H1 (cell line): ENCODE results near the gene CHMP1B. TPM values are rescaled to one million over a fixed set of nuclear protein-coding genes. Genes with fewer than 3 reads are reported as not detected.
A peak's percentile ranks its signal among the peaks of the same experiment; 100 is the strongest.

Experiments used
- ASH2L ChIP-seq: fragments of 200-600, 300-600 bp; sonication (generic); IDR thresholded peaks from one replicate; pipeline ENCODE4 v1.7.1; 2017; ENCODE audit warnings: low read length
- BACH1 ChIP-seq: IDR thresholded peaks from 2 replicates; pipeline ENCODE4 v1.6.1; 2012; ENCODE audit warnings: low read length, improper control_type of control experiment
- POLR2A ChIP-seq, 2 experiments: IDR thresholded peaks; 1 replicate in 1 of 2; 2 replicates in 1 of 2; pipeline ENCODE4 v1.6.1; 2011; ENCODE audit warnings: low read depth in 2 of 2, low read length in 2 of 2, mild to moderate bottlenecking in 2 of 2; ENCODE audit errors: control extremely low read depth in 1 of 2
- POLR2AphosphoS5 ChIP-seq: IDR thresholded peaks from 2 replicates; pipeline ENCODE4 v1.6.1; 2011; ENCODE audit warnings: low read depth, low read length
- SAP30 ChIP-seq: fragments of 300-600 bp; sonication (generic); IDR thresholded peaks from 2 replicates; pipeline ENCODE4 v1.7.1; 2012; ENCODE audit warnings: low read length, moderate library complexity, mild to moderate bottlenecking, inconsistent platforms; ENCODE audit not compliant: insufficient read depth, insufficient replicate concordance
- SIRT6 ChIP-seq: IDR thresholded peaks from one replicate; pipeline ENCODE4 v1.7.1; 2012; ENCODE audit warnings: low read length, inconsistent platforms
- SIX5 ChIP-seq: IDR thresholded peaks from 2 replicates; pipeline ENCODE4 v1.6.1; 2011; ENCODE audit warnings: mild to moderate bottlenecking, low read depth, low read length
- SP2 ChIP-seq: IDR thresholded peaks from 2 replicates; pipeline ENCODE4 v1.6.1; 2012; ENCODE audit warnings: mild to moderate bottlenecking, low read length, inconsistent platforms
- SRF ChIP-seq: IDR thresholded peaks from 2 replicates; pipeline ENCODE4 v1.6.1; 2011; ENCODE audit warnings: mild to moderate bottlenecking, low read depth, low read length, moderate library complexity
- TAF1 ChIP-seq: IDR thresholded peaks from 2 replicates; pipeline ENCODE4 v1.6.1; 2011; ENCODE audit warnings: mild to moderate bottlenecking, low read depth, low read length
- polyA plus RNA-seq, 7 experiments: library from polyadenylated mRNA; depleted of rRNA in 3 of 7; stranded (reverse) in 5 of 7; unstranded in 2 of 7; fragments of >200 nt in 5 of 7; fragments of 200-250 nt in 2 of 7; gene quantifications; 1 replicate in 5 of 7; 2 replicates in 1 of 7; 4 replicates in 1 of 7; pipeline versions ENCODE4 v1.2.1 to v1.2.3, GENCODE V29; 2011 to 2013; ENCODE audit warnings: missing spikeins in 2 of 7, mixed read lengths in 2 of 7
- total RNA-seq: library from RNA; stranded (reverse); fragmentation: NEBNext Ultra II Directional; extraction: Animal tissue kit (Norgen Biotek cat#: 25700); gene quantifications from 2 replicates; pipeline ENCODE4 v1.2.1, GENCODE V29; 2021
- TF ChIP-seq, protein P1 (sequence below): fragments of 300-600 bp; sonication (generic); IDR thresholded peaks from 2 replicates; pipeline ENCODE4 v1.7.1; 2012; ENCODE audit warnings: low read length, moderate library complexity, mild to moderate bottlenecking, inconsistent platforms; ENCODE audit not compliant: insufficient replicate concordance
- TF ChIP-seq, protein P2 (sequence below): IDR thresholded peaks from 2 replicates; pipeline ENCODE4 v1.6.1; 2012; ENCODE audit warnings: inconsistent platforms

Gene CHMP1B
- total and polyA plus RNA-seq, 2 of the 8 experiments (the other 6 are each of a cell fraction or from before 2014, with no cell fraction given) = 30.5 to 43.2 TPM

DNA sequence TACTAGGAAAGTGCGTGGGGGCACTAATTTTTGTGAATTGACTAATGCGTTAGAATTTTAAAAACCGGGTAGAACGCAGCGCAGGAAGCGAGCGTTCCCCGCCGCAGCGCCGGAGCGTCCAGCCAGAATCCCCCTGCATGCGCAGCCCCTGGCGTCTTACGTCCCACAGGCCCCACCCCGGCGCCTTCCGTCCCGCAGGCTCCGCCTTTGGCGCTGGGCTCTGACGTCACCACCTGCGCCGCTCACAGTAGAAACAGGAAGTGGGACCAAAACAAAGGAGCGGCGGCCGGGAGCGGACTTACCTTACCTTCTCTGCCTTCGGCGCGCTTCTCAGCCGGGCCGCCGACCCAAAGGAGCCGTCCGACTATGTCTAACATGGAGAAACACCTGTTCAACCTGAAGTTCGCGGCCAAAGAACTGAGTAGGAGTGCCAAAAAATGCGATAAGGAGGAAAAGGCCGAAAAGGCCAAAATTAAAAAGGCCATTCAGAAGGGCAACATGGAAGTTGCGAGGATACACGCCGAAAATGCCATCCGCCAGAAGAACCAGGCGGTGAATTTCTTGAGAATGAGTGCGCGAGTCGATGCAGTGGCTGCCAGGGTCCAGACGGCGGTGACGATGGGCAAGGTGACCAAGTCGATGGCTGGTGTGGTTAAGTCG is at the start of gene CHMP1B (continued):
- TF ChIP-seq, protein P1, sequence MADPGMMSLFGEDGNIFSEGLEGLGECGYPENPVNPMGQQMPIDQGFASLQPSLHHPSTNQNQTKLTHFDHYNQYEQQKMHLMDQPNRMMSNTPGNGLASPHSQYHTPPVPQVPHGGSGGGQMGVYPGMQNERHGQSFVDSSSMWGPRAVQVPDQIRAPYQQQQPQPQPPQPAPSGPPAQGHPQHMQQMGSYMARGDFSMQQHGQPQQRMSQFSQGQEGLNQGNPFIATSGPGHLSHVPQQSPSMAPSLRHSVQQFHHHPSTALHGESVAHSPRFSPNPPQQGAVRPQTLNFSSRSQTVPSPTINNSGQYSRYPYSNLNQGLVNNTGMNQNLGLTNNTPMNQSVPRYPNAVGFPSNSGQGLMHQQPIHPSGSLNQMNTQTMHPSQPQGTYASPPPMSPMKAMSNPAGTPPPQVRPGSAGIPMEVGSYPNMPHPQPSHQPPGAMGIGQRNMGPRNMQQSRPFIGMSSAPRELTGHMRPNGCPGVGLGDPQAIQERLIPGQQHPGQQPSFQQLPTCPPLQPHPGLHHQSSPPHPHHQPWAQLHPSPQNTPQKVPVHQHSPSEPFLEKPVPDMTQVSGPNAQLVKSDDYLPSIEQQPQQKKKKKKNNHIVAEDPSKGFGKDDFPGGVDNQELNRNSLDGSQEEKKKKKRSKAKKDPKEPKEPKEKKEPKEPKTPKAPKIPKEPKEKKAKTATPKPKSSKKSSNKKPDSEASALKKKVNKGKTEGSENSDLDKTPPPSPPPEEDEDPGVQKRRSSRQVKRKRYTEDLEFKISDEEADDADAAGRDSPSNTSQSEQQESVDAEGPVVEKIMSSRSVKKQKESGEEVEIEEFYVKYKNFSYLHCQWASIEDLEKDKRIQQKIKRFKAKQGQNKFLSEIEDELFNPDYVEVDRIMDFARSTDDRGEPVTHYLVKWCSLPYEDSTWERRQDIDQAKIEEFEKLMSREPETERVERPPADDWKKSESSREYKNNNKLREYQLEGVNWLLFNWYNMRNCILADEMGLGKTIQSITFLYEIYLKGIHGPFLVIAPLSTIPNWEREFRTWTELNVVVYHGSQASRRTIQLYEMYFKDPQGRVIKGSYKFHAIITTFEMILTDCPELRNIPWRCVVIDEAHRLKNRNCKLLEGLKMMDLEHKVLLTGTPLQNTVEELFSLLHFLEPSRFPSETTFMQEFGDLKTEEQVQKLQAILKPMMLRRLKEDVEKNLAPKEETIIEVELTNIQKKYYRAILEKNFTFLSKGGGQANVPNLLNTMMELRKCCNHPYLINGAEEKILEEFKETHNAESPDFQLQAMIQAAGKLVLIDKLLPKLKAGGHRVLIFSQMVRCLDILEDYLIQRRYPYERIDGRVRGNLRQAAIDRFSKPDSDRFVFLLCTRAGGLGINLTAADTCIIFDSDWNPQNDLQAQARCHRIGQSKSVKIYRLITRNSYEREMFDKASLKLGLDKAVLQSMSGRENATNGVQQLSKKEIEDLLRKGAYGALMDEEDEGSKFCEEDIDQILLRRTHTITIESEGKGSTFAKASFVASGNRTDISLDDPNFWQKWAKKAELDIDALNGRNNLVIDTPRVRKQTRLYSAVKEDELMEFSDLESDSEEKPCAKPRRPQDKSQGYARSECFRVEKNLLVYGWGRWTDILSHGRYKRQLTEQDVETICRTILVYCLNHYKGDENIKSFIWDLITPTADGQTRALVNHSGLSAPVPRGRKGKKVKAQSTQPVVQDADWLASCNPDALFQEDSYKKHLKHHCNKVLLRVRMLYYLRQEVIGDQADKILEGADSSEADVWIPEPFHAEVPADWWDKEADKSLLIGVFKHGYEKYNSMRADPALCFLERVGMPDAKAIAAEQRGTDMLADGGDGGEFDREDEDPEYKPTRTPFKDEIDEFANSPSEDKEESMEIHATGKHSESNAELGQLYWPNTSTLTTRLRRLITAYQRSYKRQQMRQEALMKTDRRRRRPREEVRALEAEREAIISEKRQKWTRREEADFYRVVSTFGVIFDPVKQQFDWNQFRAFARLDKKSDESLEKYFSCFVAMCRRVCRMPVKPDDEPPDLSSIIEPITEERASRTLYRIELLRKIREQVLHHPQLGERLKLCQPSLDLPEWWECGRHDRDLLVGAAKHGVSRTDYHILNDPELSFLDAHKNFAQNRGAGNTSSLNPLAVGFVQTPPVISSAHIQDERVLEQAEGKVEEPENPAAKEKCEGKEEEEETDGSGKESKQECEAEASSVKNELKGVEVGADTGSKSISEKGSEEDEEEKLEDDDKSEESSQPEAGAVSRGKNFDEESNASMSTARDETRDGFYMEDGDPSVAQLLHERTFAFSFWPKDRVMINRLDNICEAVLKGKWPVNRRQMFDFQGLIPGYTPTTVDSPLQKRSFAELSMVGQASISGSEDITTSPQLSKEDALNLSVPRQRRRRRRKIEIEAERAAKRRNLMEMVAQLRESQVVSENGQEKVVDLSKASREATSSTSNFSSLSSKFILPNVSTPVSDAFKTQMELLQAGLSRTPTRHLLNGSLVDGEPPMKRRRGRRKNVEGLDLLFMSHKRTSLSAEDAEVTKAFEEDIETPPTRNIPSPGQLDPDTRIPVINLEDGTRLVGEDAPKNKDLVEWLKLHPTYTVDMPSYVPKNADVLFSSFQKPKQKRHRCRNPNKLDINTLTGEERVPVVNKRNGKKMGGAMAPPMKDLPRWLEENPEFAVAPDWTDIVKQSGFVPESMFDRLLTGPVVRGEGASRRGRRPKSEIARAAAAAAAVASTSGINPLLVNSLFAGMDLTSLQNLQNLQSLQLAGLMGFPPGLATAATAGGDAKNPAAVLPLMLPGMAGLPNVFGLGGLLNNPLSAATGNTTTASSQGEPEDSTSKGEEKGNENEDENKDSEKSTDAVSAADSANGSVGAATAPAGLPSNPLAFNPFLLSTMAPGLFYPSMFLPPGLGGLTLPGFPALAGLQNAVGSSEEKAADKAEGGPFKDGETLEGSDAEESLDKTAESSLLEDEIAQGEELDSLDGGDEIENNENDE = no peak
- TF ChIP-seq SP2 = no peak
- TF ChIP-seq TAF1 = peak; percentile 99
- TF ChIP-seq, protein P2, sequence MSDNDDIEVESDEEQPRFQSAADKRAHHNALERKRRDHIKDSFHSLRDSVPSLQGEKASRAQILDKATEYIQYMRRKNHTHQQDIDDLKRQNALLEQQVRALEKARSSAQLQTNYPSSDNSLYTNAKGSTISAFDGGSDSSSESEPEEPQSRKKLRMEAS = peak; percentile 37
- no peak for TF ChIP-seq SIRT6
- peak; percentile 87 for TF ChIP-seq SRF
- TF ChIP-seq SAP30 = no peak
- peak; percentile 94 for TF ChIP-seq ASH2L
- TF ChIP-seq POLR2AphosphoS5 = peak; percentile 87
- TF ChIP-seq BACH1 = no peak
- TF ChIP-seq SIX5 = no peak
- TF ChIP-seq POLR2A (IDR thresholded peaks at IDR 0.05; ENCODE audit: control extremely low read depth in 1 of 2, low read depth in 2 of 2, low read length in 2 of 2) = peak; percentile 80 to 88
